Activated CD8-positive, alpha-beta memory T cell treated with anti-CD3 and anti-CD28 coated beads, Interleukin-2, amount 50 U/mL, for 4 hours (primary cell): ENCODE results near the gene GTSF1L.

Experiments
- DNase-seq: peaks from one replicate; pipeline ENCODE4 v3.0.0-alpha.2; 2020

GTSF1L gene

GRCh38 chr20:43744966-43745730, 18.3 kb upstream of the GTSF1L start:
- DNase-seq, result no peak

- no peak for DNase-seq
These were observed 17.4 kb upstream of the GTSF1L start for GRCh38 chr20:43744151-43744611.

GRCh38 chr20:43740642-43741041, 13.8 kb upstream of the GTSF1L start:
- DNase-seq, result no peak

GRCh38 chr20:43739148-43739749, 12.4 kb upstream of the GTSF1L start:
- DNase-seq, result no peak

- no peak for DNase-seq
These were observed 11.1 kb upstream of the GTSF1L start for GRCh38 chr20:43737925-43738324.

GRCh38 chr20:43736588-43737158, 9.9 kb upstream of the GTSF1L start:
- DNase-seq, result no peak

- no peak for DNase-seq
These were observed 5.1 kb upstream of the GTSF1L start for GRCh38 chr20:43731927-43732326.

- DNase-seq, result no peak
These were observed 4.7 kb upstream of the GTSF1L start for GRCh38 chr20:43731469-43731868.

- no peak for DNase-seq
These were observed 2.0 kb upstream of the GTSF1L start for GRCh38 chr20:43728686-43729255.

GRCh38 chr20:43727980-43728590, 1.3 kb upstream of the GTSF1L start:
- no peak for DNase-seq

- DNase-seq, result no peak
These were observed 469 bp downstream of the GTSF1L start for GRCh38 chr20:43726333-43726732.

GRCh38 chr20:43725666-43726065, 1.1 kb downstream of the GTSF1L start:
- no peak for DNase-seq

GRCh38 chr20:43724383-43724782, 2.4 kb downstream of the GTSF1L start:
- DNase-seq, result no peak

- no peak for DNase-seq
These were observed 3.1 kb downstream of the GTSF1L start for GRCh38 chr20:43723735-43724134.

- no peak for DNase-seq
These were observed 3.6 kb downstream of the GTSF1L start for GRCh38 chr20:43723186-43723585.

- peak; percentile 62 for DNase-seq
These were observed 4.7 kb downstream of the GTSF1L start for GRCh38 chr20:43722153-43722505.

GRCh38 chr20:43721429-43722152, 5.2 kb downstream of the GTSF1L start:
- no peak for DNase-seq

- no peak for DNase-seq
These were observed 5.7 kb downstream of the GTSF1L start for GRCh38 chr20:43721097-43721428.

GRCh38 chr20:43720007-43720406, 6.8 kb downstream of the GTSF1L start:
- no peak for DNase-seq

- no peak for DNase-seq
These were observed 9.2 kb downstream of the GTSF1L start for GRCh38 chr20:43717616-43717995.

GRCh38 chr20:43716757-43717615, 9.8 kb downstream of the GTSF1L start:
- no peak for DNase-seq

- DNase-seq, result no peak
These were observed 10.7 kb downstream of the GTSF1L start for GRCh38 chr20:43716123-43716522.
